Hepatocyte (in vitro differentiated cells): ENCODE measurements around the gene XRCC5. TPM values are rescaled to one million over a fixed set of nuclear protein-coding genes. Genes with fewer than 3 reads are reported as not detected.

Experiments
- DNase-seq: peaks from one replicate; pipeline ENCODE4 v3.0.0-alpha.2; 2016; ENCODE audit warnings: low spot score
- H2AFZ ChIP-seq: fragments of 200-600 bp; sonication (generic); 2 replicates; pipeline ENCODE4 v1.6.0; 2016; ENCODE audit warnings: antibody characterized with exemption, mild to moderate bottlenecking
- H3K27ac ChIP-seq: fragments of 200-600 bp; sonication (generic); 2 replicates; pipeline ENCODE4 v1.5.1; 2016; ENCODE audit warnings: mild to moderate bottlenecking
- H3K27me3 ChIP-seq: fragments of 200-600 bp; sonication (generic); 2 replicates; pipeline ENCODE4 v1.6.1; 2016
- H3K36me3 ChIP-seq: fragments of 200-600 bp; sonication (generic); replicated peaks from 2 replicates; pipeline ENCODE4 v1.5.1; 2016; ENCODE audit warnings: low read depth; ENCODE audit not compliant: insufficient read depth
- H3K4me1 ChIP-seq: fragments of 200-600 bp; sonication (generic); 2 replicates; pipeline ENCODE4 v1.5.1; 2016; ENCODE audit warnings: mild to moderate bottlenecking, moderate library complexity; ENCODE audit not compliant: insufficient read depth
- H3K4me2 ChIP-seq: fragments of 200-600 bp; sonication (generic); 2 replicates; pipeline ENCODE4 v1.6.0; 2016
- H3K4me3 ChIP-seq: fragments of 200-600 bp; sonication (generic); 2 replicates; pipeline ENCODE4 v1.5.1; 2016; ENCODE audit warnings: mild to moderate bottlenecking
- H3K79me2 ChIP-seq: fragments of 200-600 bp; sonication (generic); 2 replicates; pipeline ENCODE4 v1.6.0; 2017; ENCODE audit warnings: mild to moderate bottlenecking
- H3K9me2 ChIP-seq: fragments of 200-600 bp; sonication (generic); replicated peaks from 2 replicates; pipeline ENCODE4 v1.6.0; 2017; ENCODE audit warnings: mild to moderate bottlenecking; ENCODE audit not compliant: insufficient read depth
- H3K9me3 ChIP-seq: fragments of 200-600 bp; sonication (generic); 2 replicates; pipeline ENCODE4 v1.5.1; 2016; ENCODE audit warnings: low read depth, mild to moderate bottlenecking
- H4K20me1 ChIP-seq: fragments of 200-600 bp; sonication (generic); 2 replicates; pipeline ENCODE4 v1.6.0; 2016; ENCODE audit warnings: mild to moderate bottlenecking; ENCODE audit not compliant: insufficient read depth, poor library complexity, severe bottlenecking
- EZH2 ChIP-seq: fragments of 200-600 bp; sonication (generic); IDR thresholded peaks from 2 replicates; pipeline ENCODE4 v1.6.1; 2016; ENCODE audit warnings: antibody characterized with exemption, mild to moderate bottlenecking, borderline replicate concordance
- EZH2phosphoT487 ChIP-seq: fragments of 200-600 bp; sonication (generic); IDR thresholded peaks from one replicate; pipeline ENCODE4 v1.6.1; 2018; ENCODE audit warnings: antibody characterized with exemption, mild to moderate bottlenecking, low read depth, moderate library complexity; ENCODE audit not compliant: unreplicated experiment, severe bottlenecking
- WGBS: methylation state at CpG from one replicate; pipeline ENCODE4 v1.1.6; 2016; ENCODE audit warnings: low lambda C conversion rate; ENCODE audit errors: missing lambda C conversion rate; 5-methylcytosine and 5-hydroxymethylcytosine counted together
- polyA plus RNA-seq: library from polyadenylated mRNA; unstranded; fragments of >200 nt; fragmentation: Nextera tagmentation; extraction: Ambion mirVana; gene quantifications from 2 replicates; pipeline ENCODE4 v1.2.1, GENCODE V29; 2016
- total RNA-seq: library from RNA; depleted of rRNA; stranded (reverse); fragments of >200 nt; gene quantifications from 2 replicates; pipeline ENCODE4 v1.2.3, GENCODE V29; 2014
- TF ChIP-seq, protein P1 (sequence below): fragments of 200-600 bp; sonication (generic); IDR thresholded peaks from 2 replicates; pipeline ENCODE4 v1.5.1; 2016; ENCODE audit warnings: antibody characterized with exemption, mild to moderate bottlenecking; ENCODE audit not compliant: poor library complexity

Gene XRCC5
- total and polyA plus RNA-seq, 2 experiments from 2014 or later = 181 to 208 TPM

GRCh38 chr2:216082805-216083204, 26.3 kb upstream of the XRCC5 start:
- Histone ChIP-seq H3K27ac (no peak overlapping the region), H3K4me1 (no peaks in the 10 kb centered on the region), H3K79me2 (peaks cover 15% of the 10 kb centered on the region), H3K9me2 (no peaks in the 10 kb centered on the region), H3K9me3 (no peaks in the 10 kb centered on the region), H3K4me3 (no peak overlapping the region), H3K27me3 (peaks cover 5% of the 10 kb centered on the region), H3K4me2 (peak overlapping the region; percentile 95), H2AFZ (no peak overlapping the region), H3K36me3 (no peaks in the 10 kb centered on the region), H4K20me1 (no peaks in the 10 kb centered on the region)
- WGBS = 78% methylated on average over 3 of the region's 3 CpGs
- DNase-seq = no peak
- TF ChIP-seq, protein P1, sequence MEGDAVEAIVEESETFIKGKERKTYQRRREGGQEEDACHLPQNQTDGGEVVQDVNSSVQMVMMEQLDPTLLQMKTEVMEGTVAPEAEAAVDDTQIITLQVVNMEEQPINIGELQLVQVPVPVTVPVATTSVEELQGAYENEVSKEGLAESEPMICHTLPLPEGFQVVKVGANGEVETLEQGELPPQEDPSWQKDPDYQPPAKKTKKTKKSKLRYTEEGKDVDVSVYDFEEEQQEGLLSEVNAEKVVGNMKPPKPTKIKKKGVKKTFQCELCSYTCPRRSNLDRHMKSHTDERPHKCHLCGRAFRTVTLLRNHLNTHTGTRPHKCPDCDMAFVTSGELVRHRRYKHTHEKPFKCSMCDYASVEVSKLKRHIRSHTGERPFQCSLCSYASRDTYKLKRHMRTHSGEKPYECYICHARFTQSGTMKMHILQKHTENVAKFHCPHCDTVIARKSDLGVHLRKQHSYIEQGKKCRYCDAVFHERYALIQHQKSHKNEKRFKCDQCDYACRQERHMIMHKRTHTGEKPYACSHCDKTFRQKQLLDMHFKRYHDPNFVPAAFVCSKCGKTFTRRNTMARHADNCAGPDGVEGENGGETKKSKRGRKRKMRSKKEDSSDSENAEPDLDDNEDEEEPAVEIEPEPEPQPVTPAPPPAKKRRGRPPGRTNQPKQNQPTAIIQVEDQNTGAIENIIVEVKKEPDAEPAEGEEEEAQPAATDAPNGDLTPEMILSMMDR = no peak
- TF ChIP-seq EZH2phosphoT487 = no peak
- no peak for TF ChIP-seq EZH2

- no peak for DNase-seq
- TF ChIP-seq EZH2phosphoT487 = no peak
- TF ChIP-seq EZH2 = no peak
- TF ChIP-seq, protein P1 = no peak
- H3K27ac ChIP-seq = no peak overlapping the region
- peaks cover 13% of the 10 kb centered on the region for H3K79me2 ChIP-seq
- H3K27me3 ChIP-seq = peaks cover 5% of the 10 kb centered on the region
- H2AFZ ChIP-seq = no peak overlapping the region
- no peaks in the 10 kb centered on the region for H3K36me3 ChIP-seq
- H3K9me2 ChIP-seq = no peaks in the 10 kb centered on the region
- 75% methylated on average over 11 of the region's 11 CpGs for WGBS
- H3K4me1 ChIP-seq = no peaks in the 10 kb centered on the region
- no peaks in the 10 kb centered on the region for H3K9me3 ChIP-seq
- H4K20me1 ChIP-seq = no peaks in the 10 kb centered on the region
- H3K4me2 ChIP-seq = no peak overlapping the region
- H3K4me3 ChIP-seq = no peak overlapping the region
These were observed 25.5 kb upstream of the XRCC5 start for GRCh38 chr2:216083464-216084281.

GRCh38 chr2:216084547-216084946, 24.6 kb upstream of the XRCC5 start:
- H3K27ac ChIP-seq = no peak overlapping the region
- H3K9me2 ChIP-seq = no peaks in the 10 kb centered on the region
- no peaks in the 10 kb centered on the region for H4K20me1 ChIP-seq
- H3K36me3 ChIP-seq = no peaks in the 10 kb centered on the region
- no peaks in the 10 kb centered on the region for H3K9me3 ChIP-seq
- no peaks in the 10 kb centered on the region for H3K4me1 ChIP-seq
- H2AFZ ChIP-seq = no peak overlapping the region
- 72% methylated on average over 3 of the region's 3 CpGs for WGBS
- no peak for DNase-seq
- peaks cover 5% of the 10 kb centered on the region for H3K27me3 ChIP-seq
- peaks cover 13% of the 10 kb centered on the region for H3K79me2 ChIP-seq
- no peak overlapping the region for H3K4me3 ChIP-seq
- TF ChIP-seq, protein P1 = no peak
- TF ChIP-seq EZH2phosphoT487 = no peak
- TF ChIP-seq EZH2 = no peak
- no peak overlapping the region for H3K4me2 ChIP-seq
